HT1080 (cell line): ENCODE measurements around the gene TRAF3IP1. TPM values are rescaled to one million over a fixed set of nuclear protein-coding genes. Genes with fewer than 3 reads are reported as not detected.
"Not testable (repeated sequence)": the region's sequence is repeated elsewhere in the genome, so short reads cannot be mapped to it uniquely, and the experiment has no call there.

Experiments
- DNase-seq: peaks from one replicate; pipeline ENCODE4 v3.0.0-alpha.2; 2015; ENCODE audit warnings: low read depth
- total RNA-seq: library from RNA; depleted of rRNA; stranded (reverse); fragments of >200 nt; shearing (Covaris generic); gene quantifications from 2 replicates; pipeline ENCODE4 v1.2.3, GENCODE V29; 2014

The TRAF3IP1 gene
- total RNA-seq, 1 experiment from 2014 or later, result 7.1 TPM

DNA sequence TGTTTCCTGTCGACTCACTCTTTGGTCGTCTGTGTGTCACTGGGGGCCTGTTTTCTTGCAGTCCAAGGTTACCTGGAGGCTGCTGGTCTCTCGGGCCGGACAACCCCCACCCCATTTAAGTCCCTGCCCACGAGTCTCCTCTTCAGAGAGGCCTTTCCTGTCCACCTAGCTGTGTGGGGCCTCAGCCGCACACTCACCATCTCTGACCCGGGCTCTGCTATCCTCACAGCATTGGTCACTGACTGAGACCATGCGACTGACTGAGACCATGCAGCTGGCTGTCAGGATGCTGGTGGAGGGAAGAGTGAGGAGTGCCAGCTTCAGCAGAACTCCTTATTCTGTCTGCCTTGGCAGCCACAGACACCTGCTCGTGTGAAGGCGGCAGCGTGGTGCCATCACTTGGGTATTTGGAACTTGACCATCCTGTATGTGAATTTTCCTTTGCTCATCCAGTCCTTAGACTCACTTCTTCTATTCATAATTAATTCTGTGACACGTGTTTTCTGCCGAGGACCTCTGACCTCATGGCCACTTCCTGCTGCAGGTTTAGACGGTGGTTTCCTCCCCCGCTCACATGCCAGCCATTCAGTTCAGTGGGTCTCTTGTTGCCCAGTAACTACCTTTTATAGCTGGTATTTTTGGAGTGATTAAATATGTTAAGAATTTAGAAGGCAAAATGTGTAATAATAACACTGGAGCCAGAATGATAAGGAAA, 58.9 kb downstream of the TRAF3IP1 start:
- DNase-seq, result peak; percentile 75

DNA sequence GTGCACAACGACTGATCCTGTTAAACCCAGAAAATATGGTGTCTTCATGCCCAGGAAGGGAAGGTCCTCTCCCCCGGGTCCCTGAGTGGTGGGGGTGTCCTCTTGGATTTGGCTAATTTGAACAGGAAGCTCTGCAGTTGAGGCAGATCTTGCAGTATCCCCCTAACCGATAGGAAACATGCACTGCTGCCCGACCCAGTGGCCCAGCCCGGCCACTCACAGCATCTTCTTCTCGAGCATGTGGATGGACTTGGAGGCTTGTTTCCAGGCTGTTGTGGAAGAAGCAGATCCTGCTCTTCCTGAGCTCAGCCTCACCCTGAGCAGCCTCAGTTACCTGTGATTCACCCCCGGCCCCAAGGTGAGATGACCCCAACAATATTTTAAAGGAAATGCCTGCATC, 60.0 kb downstream of the TRAF3IP1 start:
- DNase-seq, result no peak

DNA sequence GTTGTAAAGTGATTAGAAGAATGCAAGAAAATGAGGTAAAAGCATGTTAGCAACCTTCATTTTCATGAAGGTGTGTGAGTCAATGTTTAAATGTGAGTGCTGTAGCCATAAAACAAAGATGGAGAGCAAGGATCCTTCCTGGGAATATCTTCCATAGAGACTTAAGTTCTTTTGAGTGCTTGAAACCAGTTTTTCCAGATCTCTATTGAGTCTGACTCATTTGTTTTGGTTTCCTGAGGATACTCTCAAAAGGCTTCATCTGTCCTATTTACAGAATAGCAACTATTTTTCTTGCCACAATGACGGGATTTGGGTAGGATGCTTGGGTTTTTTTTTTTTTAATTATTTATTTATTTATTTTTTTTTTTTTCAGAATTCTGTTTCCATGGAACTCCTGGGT, 60.5 kb downstream of the TRAF3IP1 start:
- peak; percentile 15 for DNase-seq

DNA sequence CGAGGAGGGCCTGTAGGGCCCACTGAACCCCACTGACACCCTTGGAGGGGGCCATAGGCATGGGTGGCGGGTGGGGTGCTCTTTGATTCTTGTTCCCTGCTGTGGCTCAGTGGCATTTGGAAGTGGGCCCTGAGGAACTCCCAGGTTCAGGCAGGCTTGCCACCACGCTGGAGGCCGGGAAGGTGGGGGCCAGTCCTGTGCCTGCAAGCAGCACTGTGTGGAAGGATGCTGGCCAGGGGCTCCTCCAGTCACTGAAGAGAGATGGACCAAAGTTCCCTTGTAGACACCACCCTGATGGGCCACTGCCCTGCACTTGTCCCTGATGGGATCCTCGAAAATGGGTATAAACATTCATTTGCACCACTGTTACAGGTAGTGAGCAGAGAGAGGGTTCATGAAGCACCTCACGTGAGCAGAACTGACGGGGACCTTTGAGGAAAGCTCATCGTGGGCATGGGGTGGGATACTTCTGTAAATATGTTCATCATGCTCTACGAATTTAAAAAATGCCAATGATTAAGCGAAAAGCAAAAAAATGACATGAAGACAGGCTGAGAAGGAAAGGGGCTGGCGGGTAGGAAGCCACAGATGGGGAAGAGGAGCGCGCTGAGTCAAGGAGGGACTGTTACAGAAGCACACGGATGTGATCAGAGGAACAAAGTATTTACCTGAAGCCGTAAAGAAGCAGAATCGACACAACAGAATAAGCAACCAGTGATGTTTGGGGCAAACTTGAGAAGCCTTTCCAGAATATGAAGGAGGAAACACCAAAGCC, 61.2 kb downstream of the TRAF3IP1 start:
- no peak for DNase-seq

DNA sequence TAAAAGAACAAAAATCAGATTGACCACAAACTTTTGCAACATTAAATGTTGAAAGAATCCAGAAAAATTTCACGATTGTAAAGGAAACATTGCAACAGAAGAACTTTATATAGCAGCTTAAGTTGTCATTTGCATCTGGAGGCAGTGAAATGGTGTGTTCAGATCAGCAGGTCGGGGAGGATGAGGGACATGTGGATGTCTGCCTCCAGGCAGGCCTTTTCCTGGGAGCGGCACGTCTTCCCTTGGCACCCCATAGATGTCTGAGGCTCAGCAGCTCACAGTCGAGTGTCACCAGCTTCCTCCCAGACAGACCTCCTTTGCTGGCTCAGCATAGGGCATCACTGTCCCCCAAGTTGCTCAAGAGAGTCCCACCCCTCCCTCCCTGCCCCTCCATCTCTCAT, 62.1 kb downstream of the TRAF3IP1 start:
- no peak for DNase-seq

DNA sequence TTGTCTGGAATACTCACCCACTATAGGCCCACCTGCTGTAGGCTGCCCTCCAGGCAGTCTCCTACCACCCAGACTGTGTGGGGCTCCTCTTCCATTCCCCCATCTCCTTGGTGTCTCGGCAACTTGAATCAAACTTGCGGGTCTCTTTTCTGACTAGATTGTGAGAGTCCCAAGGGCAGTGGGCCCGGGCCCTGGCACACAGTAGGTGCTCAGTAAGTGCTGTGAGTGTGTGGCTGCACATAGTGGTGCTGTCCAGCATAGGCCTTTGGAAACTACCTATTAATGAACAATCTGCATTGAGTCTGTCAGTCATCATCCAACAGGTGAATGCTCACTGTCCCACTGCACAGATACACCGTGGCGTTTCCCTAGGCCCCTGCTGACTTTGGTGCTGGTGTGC, 62.8 kb downstream of the TRAF3IP1 start:
- no peak for DNase-seq

DNA sequence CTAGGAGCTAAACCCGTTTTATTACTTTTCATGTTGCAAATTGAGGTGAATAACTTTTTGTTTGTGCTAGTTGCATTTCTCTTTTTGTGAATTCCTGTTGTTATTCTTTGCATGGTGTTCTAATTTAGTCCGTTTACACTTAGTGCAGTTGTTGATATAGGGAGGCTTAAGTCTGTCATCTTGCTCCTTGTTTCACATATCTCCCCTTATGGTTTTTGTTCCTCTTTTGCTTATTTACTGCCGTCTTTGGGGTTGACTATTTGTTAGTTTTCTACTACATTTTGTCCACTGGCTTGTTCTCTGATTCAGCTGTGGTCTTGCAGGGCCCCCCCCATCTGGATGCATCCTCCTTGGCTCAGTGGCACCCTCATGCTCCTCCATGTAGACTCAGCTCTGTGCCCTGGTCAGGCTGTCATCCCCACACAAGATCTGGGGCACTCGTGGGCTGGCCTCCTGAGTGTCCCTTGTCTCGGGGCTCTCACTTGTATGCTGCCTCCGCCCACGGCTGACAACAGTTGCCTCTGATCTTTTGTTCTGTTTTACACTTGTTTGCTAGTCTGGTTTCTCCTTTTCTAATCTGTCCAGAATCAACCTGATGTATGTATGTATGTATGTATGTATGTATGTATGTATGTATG, 63.5 kb downstream of the TRAF3IP1 start:
- DNase-seq, result no peak

DNA sequence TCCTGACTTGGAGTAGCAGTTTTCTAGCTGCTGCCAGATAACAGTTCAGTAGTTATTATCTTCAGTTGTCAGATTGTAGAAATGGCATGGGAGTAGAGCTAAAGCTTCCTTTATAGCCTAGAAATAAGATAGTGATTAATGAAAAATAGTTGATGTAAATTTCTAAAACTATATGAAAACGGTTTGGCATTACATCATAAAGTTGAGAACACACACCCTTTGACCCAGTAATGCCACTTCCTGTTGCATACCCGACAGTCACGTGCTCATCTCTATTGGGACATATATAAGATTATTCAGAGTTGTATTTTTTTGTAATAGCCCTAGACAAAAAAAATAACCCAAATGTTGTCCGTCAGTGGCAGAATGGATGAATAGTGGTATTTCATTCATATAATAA, 67.0 kb downstream of the TRAF3IP1 start:
- DNase-seq, result no peak

DNA sequence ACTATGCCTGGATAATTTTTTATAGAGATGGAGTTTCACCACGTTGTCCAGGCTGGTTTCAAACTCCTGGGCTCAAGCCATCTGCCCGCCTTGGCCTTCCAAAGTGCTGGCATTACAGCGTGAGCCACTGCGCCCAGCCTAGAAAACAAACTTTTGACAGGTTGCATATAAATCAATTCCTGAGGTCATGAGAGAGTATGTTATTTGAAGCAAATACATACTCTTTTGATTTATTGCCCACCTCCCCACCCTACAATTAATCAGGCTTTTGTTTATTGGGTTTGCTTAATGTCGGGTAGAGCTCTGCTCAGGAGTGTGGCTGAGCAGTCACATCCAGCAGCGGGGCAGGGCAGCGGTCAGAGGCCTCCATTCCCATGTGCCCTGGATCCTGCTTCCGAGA, 68.5 kb downstream of the TRAF3IP1 start:
- DNase-seq, result no peak

DNA sequence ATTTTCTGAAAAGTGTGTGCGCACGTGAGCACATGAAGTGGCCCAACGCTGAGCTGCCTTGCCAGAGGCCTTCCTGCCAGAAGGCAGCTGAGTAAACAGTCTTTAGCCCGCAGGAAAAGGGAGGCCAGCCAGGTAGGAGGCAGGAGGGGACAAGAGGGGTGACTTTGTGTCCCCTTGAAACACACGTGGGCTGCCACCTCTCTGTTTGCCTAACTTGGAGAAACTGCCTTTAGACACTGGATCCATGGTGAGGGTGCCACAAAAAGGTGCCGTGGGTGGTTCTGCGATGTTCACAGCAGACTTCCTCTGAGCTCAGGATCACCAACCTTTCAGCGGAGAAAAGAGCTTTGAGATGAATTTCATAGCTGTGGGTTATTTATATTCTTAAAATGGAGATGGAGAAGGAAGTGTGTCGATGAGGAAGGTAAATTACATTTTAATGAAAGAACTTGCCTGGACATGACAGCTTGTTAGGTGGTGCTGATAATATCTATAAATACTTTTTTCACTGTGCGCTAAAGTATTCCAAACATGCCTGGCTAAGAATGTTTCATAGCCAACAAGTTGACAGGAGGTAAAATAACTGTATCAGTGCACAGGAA, 69.8 kb downstream of the TRAF3IP1 start:
- DNase-seq, result no peak

DNA sequence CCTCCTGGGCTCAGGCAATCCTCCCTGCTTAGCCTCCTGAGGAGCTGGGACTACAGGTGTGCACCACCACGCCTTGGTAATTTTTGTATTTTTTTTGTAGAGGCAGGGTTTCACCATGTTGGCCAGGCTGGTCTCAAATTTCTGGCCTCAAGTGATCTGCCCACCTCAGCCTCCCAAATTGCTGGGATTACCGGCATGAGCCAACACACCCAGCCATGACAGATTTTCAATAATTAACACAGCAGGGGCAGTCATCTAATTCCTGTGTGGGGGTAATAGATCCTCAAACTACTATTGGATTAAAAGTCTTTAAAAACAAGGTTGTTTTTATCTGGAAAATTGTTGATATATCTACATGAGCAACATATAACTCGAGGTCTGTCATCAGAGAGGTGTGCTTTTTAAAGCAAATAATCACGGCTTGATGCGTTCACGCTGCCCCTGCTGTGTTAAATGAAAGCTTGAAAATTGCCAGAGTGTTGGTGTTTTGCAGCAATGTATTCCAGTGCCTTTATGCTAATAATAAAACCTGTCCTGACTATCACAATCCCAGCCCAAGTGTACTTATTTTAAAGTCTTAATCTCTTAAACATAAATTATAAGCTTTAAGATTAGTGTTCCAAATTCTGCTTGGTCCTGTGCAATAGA, 70.8 kb downstream of the TRAF3IP1 start:
- DNase-seq, result no peak

DNA sequence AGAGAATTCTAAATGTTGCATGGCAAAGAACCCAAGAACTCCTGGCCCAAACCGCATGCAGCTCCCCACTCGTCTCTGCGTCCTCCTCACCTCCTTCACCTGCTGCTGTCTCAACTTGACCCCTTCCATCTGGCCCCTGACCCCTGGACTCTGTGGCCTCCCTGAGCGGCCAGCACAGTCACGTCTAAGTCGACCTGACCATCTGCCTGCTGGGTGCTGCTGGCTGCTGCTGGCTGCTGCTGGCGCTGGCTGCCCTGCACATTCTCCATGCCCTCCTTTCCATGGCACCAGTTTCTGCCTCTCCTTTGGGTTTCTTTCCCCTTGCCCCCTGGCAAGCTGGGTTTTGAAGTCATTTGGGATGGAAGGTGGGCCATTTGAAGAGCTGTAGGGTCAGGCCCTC, 76.3 kb downstream of the TRAF3IP1 start:
- DNase-seq, result no peak

DNA sequence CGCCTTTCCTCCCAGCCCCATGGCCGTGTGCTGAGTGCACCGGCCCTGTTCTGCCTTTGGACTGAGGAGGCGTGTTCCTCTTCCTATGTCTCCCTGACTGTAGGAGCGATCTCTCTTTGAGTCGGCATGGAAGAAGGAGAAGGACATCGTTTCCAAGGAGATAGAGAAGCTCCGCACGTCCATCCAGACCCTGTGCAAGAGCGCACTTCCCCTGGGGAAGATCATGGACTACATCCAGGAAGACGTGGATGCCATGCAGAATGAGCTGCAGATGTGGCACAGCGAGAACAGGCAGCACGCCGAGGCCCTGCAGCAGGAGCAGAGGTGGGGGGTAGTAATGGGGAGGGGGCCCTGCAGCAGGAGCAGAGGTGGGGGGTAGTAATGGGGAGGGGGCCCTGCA, 77.0 kb downstream of the TRAF3IP1 start:
- no peak for DNase-seq

DNA sequence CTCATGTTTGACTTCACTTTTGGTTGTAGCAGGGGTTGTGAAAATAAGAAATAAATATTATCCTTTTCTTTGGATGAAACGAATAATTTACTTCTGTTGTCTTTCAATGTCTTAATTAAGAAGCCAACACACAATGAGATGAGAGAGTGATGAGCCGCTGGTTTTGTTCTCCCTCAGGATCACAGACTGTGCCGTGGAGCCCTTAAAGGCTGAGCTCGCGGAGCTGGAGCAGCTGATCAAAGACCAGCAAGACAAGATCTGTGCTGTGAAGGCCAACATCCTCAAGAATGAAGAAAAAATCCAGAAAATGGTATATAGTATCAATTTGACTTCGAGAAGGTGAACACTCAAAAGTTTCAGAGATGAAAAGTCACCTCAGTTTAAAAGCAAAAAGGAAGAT, 78.3 kb downstream of the TRAF3IP1 start:
- DNase-seq, result no peak

DNA sequence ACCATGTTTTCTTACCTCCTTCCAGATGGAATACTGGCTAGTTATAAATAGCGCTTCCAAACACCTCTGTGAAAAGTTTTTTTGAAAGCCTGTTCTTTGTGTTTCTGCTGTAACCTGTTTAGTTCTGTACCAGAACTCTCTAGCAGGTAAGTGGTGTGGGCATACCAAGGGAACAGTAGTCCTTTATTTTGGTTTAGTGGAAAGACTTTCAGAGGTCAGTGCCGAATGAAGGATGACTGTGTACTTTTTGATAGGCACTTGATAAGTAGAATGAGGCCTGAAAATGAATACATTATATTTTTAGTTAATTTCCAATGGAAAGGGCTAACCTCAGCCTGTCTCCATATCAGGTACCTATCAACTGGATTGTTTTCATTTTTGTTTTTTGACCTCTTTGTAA, 78.8 kb downstream of the TRAF3IP1 start:
- DNase-seq, result no peak

DNA sequence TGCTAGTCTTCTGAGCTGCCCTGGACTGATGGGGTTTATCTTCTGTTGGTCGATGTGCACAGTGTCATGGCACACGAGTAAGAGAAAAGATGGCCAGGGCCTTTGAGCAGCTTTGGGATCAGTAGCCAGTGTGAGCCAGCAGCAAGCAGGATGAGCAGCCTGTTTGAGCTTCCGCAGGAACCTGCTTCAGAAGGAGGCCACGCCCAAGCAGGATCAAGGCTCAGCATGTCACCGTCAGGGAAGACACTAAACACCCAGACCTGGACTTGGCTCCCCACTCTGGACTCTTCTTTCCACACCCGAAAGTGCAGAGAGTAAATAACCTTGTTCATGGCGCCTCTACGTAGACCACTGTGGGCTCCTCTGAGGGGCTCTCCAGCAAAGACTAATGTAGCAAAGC, 81.2 kb downstream of the TRAF3IP1 start:
- no peak for DNase-seq

DNA sequence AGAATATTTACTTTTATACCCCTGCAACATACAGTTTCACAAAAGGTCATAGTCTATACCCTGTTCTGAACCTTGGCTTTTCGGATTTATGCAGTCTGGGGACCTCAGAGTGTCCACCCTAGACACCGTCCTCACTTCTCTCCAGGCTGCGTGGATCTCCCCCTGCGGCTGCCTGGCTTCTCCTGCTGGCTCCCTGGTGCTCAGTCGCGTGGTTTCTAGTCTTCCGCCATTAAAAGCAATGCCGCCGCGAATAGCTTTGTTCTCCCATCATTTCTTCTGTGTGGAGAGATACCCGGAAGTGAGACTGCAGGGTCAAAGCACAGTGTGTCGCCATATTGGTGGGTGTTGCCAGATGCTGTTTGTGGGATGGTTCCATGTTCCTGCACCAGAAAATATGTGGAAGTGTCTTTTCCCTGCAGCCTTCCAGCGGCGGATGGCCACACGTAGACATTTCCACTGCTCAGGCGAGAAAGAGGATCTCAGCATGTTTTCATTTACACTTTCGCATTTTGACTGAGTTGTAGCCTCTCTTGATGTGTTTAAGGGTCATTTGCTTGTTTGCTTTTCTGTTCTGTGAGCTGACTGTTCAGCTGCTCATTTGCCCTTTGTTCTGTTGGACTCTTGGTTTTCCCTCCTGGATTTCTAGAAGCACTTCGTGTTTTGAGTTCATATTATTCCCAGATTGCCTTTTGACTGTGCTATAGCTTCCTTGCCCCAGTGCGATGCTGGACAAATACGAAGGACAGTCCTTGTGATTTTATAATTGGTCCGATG, 83.5 kb downstream of the TRAF3IP1 start:
- no peak for DNase-seq

DNA sequence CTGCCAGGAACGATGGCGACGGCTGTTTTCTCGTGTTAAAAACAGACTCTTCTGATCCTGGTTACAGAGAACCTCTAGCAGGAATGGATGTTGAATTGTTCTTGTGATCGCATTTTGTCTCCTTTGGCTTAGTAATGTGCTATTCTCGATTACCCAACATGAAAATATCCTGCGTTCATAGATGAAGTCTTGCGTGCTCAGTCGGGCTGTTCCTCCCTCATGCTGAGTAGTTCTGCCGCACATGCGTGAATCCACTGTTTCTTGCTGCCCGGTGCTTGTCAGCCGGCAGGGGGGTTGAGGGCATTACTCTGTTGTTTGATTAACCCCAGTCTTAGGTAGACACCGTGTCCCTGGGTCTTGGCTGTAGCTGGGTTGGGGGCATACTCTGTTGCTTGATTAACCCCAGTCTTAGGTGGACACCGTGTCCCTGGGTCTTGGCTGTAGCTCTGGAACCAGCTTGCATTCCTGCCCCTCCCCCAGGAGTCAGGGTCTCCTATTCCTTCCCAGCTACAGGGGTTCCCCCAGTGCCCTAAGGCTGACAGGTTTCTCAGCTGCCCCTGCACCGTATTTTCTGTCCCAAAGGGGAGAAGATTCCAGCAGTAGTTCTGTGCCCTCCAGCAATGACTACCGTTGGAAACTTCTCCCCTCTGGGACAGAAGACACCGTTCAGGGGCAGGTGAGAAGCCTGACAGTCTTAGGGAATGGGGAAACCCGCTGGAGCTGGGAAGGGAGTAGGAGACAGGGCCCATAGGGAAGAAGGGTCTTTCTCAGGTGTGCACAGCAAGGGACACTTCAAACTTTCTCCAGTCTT, 84.3 kb downstream of the TRAF3IP1 start:
- no peak for DNase-seq

DNA sequence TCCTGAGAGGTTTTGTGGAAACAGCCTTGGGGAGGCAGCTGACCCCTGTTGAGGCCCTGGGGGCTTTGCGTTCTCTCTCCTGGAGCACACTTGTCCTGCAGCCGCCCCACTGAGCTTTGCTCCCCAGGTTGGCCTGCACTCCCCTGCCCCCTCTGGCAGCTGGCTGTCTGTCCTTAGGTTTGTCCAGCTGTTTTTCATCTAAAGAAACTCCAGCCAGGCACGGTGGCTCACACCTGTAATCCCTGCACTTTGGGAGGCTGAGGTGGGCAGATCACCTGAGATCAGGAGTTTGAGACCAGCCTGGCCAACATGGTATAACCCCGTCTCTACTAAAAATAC, 84.9 kb downstream of the TRAF3IP1 start:
- DNase-seq, result not testable (repeated sequence)
